ENCODE results near the gene UNC5CL. TPM values are rescaled to one million over a fixed set of nuclear protein-coding genes. Genes with fewer than 3 reads are reported as not detected.

The UNC5CL gene
- total RNA-seq, 4 donors from 2014 or later: 0.07 to 1.2 (median 0.37) TPM

DNA sequence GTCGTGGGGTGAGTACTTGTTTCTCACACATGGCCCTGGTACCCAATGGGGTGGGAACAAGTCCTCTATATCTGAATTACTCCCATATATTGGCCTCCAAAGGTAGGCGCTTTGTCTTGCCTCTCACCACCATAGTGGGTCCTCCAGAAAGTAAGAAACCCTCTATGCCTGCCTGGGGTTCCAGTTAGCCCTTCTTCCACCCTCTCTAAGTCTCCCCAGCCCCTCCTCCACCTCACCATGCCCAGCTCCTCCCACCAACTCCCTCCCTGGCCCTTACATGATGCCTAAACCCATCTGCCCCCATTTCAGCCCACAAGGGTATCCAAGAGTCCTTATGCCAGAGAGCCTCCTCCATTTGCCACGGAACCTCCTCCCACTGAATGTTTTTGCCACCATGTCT lies 4.1 kb upstream of the UNC5CL start:
- Histone ChIP-seq H3K4me1 (no peaks in the 10 kb centered on the region), H3K36me3 (peaks cover 0 to 7% of the 10 kb centered on the region in 2 donors), H3K9me3 (no peaks in the 10 kb centered on the region), H3K27ac (no peak overlapping the region), H3K27me3 (no peaks in the 10 kb centered on the region), H3K4me3 (no peak overlapping the region)
- ATAC-seq: no peak
- no peak for TF ChIP-seq POLR2AphosphoS5 (IDR thresholded peaks at IDR 0.05)
- TF ChIP-seq, protein P1, sequence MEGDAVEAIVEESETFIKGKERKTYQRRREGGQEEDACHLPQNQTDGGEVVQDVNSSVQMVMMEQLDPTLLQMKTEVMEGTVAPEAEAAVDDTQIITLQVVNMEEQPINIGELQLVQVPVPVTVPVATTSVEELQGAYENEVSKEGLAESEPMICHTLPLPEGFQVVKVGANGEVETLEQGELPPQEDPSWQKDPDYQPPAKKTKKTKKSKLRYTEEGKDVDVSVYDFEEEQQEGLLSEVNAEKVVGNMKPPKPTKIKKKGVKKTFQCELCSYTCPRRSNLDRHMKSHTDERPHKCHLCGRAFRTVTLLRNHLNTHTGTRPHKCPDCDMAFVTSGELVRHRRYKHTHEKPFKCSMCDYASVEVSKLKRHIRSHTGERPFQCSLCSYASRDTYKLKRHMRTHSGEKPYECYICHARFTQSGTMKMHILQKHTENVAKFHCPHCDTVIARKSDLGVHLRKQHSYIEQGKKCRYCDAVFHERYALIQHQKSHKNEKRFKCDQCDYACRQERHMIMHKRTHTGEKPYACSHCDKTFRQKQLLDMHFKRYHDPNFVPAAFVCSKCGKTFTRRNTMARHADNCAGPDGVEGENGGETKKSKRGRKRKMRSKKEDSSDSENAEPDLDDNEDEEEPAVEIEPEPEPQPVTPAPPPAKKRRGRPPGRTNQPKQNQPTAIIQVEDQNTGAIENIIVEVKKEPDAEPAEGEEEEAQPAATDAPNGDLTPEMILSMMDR (IDR thresholded peaks at IDR 0.05): no peak
- no peak for TF ChIP-seq EP300 (IDR thresholded peaks at IDR 0.05)
- TF ChIP-seq POLR2A (IDR thresholded peaks at IDR 0.05): no peak
- WGBS, 2 donors (ENCODE audit: low coverage in 1 of 2): 100% methylated on average over 3 of the region's 3 CpGs; no CpG with 5 or more reads in 1 of the 2 donors

DNA sequence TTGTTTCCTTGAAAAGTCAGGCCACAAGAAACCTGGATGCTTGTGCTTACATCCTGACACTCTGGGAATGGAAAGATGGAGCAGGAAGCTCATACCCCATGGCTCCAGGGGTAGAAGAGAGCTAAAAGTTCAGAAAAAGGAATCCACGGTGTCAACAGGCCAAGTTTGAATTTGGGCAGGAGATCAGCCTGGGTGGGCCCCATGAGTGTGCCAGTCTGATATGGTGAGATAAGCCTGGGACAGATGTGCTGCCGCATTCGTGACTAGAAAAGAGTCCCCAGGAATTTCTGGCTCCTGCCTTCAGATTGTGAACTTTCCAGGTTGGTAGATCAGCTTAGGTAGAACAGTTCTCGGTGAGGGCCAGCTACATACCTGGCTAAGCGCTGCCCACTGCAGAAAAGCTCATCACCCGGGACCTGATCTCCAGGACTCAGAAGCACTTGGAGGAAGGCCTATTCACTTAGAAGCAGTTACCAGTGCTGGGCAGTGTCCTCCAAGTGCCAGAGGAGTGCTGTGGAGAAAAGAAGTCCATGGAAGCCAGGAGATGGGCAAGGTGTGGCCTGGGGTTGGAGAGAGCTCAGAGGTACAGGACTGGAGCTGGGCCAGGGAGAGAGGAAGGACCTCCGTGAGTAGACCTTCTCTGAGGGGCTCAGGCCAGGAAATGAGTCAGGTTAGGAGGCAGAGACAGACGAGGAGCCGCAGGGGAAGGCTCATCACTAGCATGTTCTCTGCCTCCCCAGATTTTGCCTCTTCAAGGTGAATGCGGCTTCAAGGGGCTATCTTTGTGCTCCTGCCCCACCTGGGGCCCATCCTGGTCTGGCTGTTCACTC lies 3.4 kb upstream of the UNC5CL start, which contains the start of gene TSPO2:
Gene TSPO2 (plus strand): TSS at position 242 of the 830 bp plus-strand sequence. CDS start 519 bp downstream, at position 761.
- no peak within 1 kb of the TSS for H3K27ac ChIP-seq
- WGBS, 2 donors (ENCODE audit: low coverage in 1 of 2): 80 to 88% methylated on average over 7 to 10 of the region's 10 CpGs
- TF ChIP-seq POLR2AphosphoS5 (IDR thresholded peaks at IDR 0.05) (no peak), EP300 (IDR thresholded peaks at IDR 0.05) (no peak), POLR2A (IDR thresholded peaks at IDR 0.05) (no peak)
- TF ChIP-seq, protein P1 (IDR thresholded peaks at IDR 0.05): no peak
- no peak for ATAC-seq
- H3K27me3 ChIP-seq: no peaks in the 10 kb centered on the region
- peaks cover 0 to 7% of the 10 kb centered on the region in 2 donors for H3K36me3 ChIP-seq
- H3K9me3 ChIP-seq: no peaks in the 10 kb centered on the region
- no peak within 1 kb of the TSS for H3K4me3 ChIP-seq
- no peaks in the 10 kb centered on the region for H3K4me1 ChIP-seq

DNA sequence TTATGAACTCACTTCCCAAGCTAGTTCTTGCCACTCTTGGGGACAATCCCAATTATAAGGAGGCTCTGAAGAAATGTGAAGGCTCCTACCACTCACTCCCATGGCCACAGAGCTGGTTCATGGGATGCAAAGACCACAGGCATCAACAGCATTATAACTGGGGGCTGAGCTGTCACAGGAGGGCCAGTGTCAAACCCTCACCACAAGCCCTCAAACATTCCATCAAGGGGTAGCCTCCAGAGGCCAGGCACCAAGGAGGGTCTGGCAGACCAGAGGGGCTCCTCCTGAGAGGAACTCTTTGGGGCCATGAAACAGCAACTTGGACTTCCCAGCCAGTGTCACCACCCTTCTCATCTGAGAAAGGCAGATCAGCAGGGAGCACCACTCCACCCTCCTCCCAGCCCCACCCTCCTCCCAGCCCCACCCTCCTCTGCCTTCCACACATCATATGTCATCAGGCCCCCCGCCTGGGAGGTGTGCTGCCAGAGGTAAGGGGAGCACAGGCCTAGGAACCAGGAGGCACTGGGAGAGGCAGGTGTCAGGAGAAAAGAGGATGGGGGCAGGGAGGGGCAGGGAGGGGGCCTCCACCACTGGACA lies 2.0 kb upstream of the UNC5CL start:
- TF ChIP-seq EP300 (IDR thresholded peaks at IDR 0.05): no peak
- TF ChIP-seq POLR2AphosphoS5 (IDR thresholded peaks at IDR 0.05): no peak
- no peak for TF ChIP-seq POLR2A (IDR thresholded peaks at IDR 0.05)
- TF ChIP-seq, protein P1 (IDR thresholded peaks at IDR 0.05): no peak
- no peak overlapping the region for H3K27ac ChIP-seq
- no peaks in the 10 kb centered on the region for H3K9me3 ChIP-seq
- H3K4me3 ChIP-seq: no peak overlapping the region
- H3K4me1 ChIP-seq: no peaks in the 10 kb centered on the region
- WGBS, 2 donors (ENCODE audit: low coverage in 1 of 2): no CpG with 5 or more reads among the region's 1 CpG
- H3K36me3 ChIP-seq: peaks cover 0 to 7% of the 10 kb centered on the region in 2 donors
- no peaks in the 10 kb centered on the region for H3K27me3 ChIP-seq
- no peak for ATAC-seq

DNA sequence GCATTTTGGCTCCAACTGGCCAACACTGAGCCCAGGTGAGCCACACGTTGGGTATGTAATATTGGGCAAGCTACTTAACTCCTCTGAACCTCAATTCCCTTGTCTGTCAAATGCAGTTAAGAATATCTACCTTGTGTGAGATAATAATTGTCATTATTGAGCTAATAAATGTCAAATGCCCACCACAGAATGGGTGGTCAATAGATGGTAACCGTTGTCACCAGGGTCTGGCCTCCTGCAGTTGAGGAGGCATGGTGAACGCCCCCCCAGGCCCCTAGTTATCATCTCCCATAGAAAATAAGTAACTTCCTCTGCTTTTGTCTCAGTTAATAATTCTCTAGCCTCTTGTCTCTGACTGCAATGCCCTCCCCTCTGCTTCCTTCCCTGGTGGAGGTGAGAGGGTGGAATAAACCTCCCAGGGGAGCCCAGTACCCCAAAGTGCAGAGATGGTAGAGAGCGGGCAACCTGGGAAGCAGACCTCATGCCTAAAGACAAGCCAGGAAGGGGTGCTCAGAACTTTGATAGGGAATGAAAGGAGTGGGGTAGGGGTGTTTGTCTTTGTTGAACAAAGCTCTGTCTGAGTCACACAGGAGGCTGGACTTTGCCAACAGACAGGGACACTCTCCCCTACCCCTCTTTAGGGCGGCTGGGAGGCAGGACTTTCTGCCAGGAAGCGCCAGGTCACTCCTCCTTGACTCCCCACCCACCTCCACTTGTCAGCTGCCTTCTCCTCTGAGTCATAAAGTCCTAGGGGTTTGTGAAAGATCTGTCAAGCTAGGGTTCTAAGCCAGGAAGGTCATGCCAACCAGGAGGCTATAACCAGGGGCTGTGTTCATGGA lies 1.3 kb upstream of the UNC5CL start:
- ATAC-seq: no peak
- H3K36me3 ChIP-seq: peaks cover 0 to 7% of the 10 kb centered on the region in 2 donors

More for the DNA sequence above, 1.3 kb upstream of the UNC5CL start:
- Histone ChIP-seq H3K27ac (no peak overlapping the region), H3K27me3 (no peaks in the 10 kb centered on the region), H3K4me1 (no peaks in the 10 kb centered on the region), H3K9me3 (no peaks in the 10 kb centered on the region), H3K4me3 (no peak overlapping the region)
- TF ChIP-seq EP300 (IDR thresholded peaks at IDR 0.05): no peak
- no peak for TF ChIP-seq POLR2AphosphoS5 (IDR thresholded peaks at IDR 0.05)
- TF ChIP-seq, protein P1 (IDR thresholded peaks at IDR 0.05): no peak
- no peak for TF ChIP-seq POLR2A (IDR thresholded peaks at IDR 0.05)
- WGBS, 2 donors (ENCODE audit: low coverage in 1 of 2): 81 to 91% methylated on average over 2 to 3 of the region's 6 CpGs

Measured in gastroesophageal sphincter (tissue), 4 donors.